NCI-H2081 (cell line): ENCODE data around the gene FOXS1.
"Not testable (repeated sequence)": the region's sequence is repeated elsewhere in the genome, so short reads cannot be mapped to it uniquely, and the experiment has no call there.

ENCODE experiments used
- DNase-seq, 2 experiments: peaks; one replicate each; lab custom pipeline; 2025; lab: John Stamatoyannopoulos, UW

FOXS1 gene

GRCh38 chr20:31822421-31823330 lies 22.7 kb downstream of the FOXS1 start:
- DNase-seq: peak; percentile 88 to 90

- DNase-seq: no peak
Measured at GRCh38 chr20:31821427-31821826, 24.0 kb downstream of the FOXS1 start.

- no peak for DNase-seq
Measured at GRCh38 chr20:31820228-31820627, 25.2 kb downstream of the FOXS1 start.

- peak in 1 of 2 experiments; percentile 21 for DNase-seq
Measured at GRCh38 chr20:31819083-31819784, 26.2 kb downstream of the FOXS1 start, which contains the start of gene MYLK2. MYLK2 (plus strand) TSS chr20:31819356; CDS start chr20:31819581, 225 bp downstream.

GRCh38 chr20:31818376-31818908 lies 27.0 kb downstream of the FOXS1 start:
- DNase-seq: no peak

- no peak for DNase-seq
Measured at GRCh38 chr20:31817461-31817860, 27.9 kb downstream of the FOXS1 start.

GRCh38 chr20:31816221-31816620 lies 29.2 kb downstream of the FOXS1 start:
- no peak for DNase-seq

- peak; percentile 71 to 87 for DNase-seq
Measured at GRCh38 chr20:31815408-31816188, 29.8 kb downstream of the FOXS1 start.

GRCh38 chr20:31814142-31814541 lies 31.3 kb downstream of the FOXS1 start:
- not testable (repeated sequence) for DNase-seq

GRCh38 chr20:31813611-31814010 lies 31.8 kb downstream of the FOXS1 start:
- DNase-seq: no peak

GRCh38 chr20:31811796-31812728 lies 33.3 kb downstream of the FOXS1 start:
- DNase-seq: no peak

GRCh38 chr20:31811198-31811597 lies 34.2 kb downstream of the FOXS1 start:
- DNase-seq: no peak

GRCh38 chr20:31809661-31810060 lies 35.7 kb downstream of the FOXS1 start:
- no peak for DNase-seq

- peak in 1 of 2 experiments; percentile 13 for DNase-seq
Measured at GRCh38 chr20:31808481-31808880, 36.9 kb downstream of the FOXS1 start.

GRCh38 chr20:31806564-31807355 lies 38.6 kb downstream of the FOXS1 start:
- DNase-seq: no peak

GRCh38 chr20:31803552-31804291 lies 41.7 kb downstream of the FOXS1 start:
- no peak for DNase-seq

GRCh38 chr20:31801508-31801907 lies 43.9 kb downstream of the FOXS1 start:
- no peak for DNase-seq

- no peak for DNase-seq
Measured at GRCh38 chr20:31797364-31797763, 48.0 kb downstream of the FOXS1 start.
